Endodermal cell (in vitro differentiated cells): Measurements from ENCODE around the gene IFT57. TPM values are rescaled to one million over a fixed set of nuclear protein-coding genes. Genes with fewer than 3 reads are reported as not detected.

Source experiments
- DNase-seq: peaks from one replicate; pipeline ENCODE4 v3.0.0-alpha.2; 2017
- H3K27ac ChIP-seq: 2 replicates; pipeline ENCODE4 v1.5.1; 2013; ENCODE audit warnings: mild to moderate bottlenecking, low read depth, low read length, moderate library complexity
- H3K27me3 ChIP-seq: 2 replicates; pipeline ENCODE4 v1.6.1; 2013; ENCODE audit warnings: mild to moderate bottlenecking, low read length, moderate library complexity; ENCODE audit not compliant: insufficient read depth, control insufficient read depth, poor library complexity, severe bottlenecking
- H3K36me3 ChIP-seq: 2 replicates; pipeline ENCODE4 v1.7.0; 2013; ENCODE audit warnings: mild to moderate bottlenecking, low read length, moderate library complexity; ENCODE audit not compliant: control insufficient read depth, insufficient read depth
- H3K4me1 ChIP-seq: one replicate; pipeline ENCODE4 v1.7.0; 2013; ENCODE audit warnings: low read length; ENCODE audit not compliant: control insufficient read depth, insufficient read depth
- H3K4me3 ChIP-seq: 2 replicates; pipeline ENCODE4 v1.5.1; 2013; ENCODE audit warnings: mild to moderate bottlenecking, low read length, moderate library complexity
- H3K9ac ChIP-seq: 2 replicates; pipeline ENCODE4 v1.6.1; 2013; ENCODE audit warnings: mild to moderate bottlenecking, low read length, moderate library complexity; ENCODE audit not compliant: poor library complexity, severe bottlenecking; ENCODE audit errors: extremely low read depth
- H3K9me3 ChIP-seq: 2 replicates; pipeline ENCODE4 v1.6.1; 2013; ENCODE audit warnings: mild to moderate bottlenecking, low read length, moderate library complexity; ENCODE audit not compliant: control insufficient read depth
- H3K27ac Mint-ChIP-seq: 2 replicates; pipeline ENCODE4 v1.8.0; 2020; ENCODE audit warnings: mixed read lengths
- H3K27me3 Mint-ChIP-seq: 2 replicates; pipeline ENCODE4 v1.8.0; 2021; ENCODE audit warnings: mild to moderate bottlenecking, mixed read lengths; ENCODE audit not compliant: insufficient read depth
- H3K36me3 Mint-ChIP-seq: 2 replicates; pipeline ENCODE4 v1.8.0; 2020; ENCODE audit warnings: low read depth, mixed read lengths
- H3K4me1 Mint-ChIP-seq: 2 replicates; pipeline ENCODE4 v1.8.0; 2020; ENCODE audit warnings: mixed read lengths
- H3K4me3 Mint-ChIP-seq: 2 replicates; pipeline ENCODE4 v1.8.0; 2020; ENCODE audit warnings: mild to moderate bottlenecking, moderate library complexity, mixed read lengths
- H3K9me3 Mint-ChIP-seq: 2 replicates; pipeline ENCODE4 v1.8.0; 2020; ENCODE audit warnings: mild to moderate bottlenecking, mixed read lengths
- WGBS, 2 experiments: methylation state at CpG; one replicate each; pipeline versions ENCODE4 v1.1.5 to v1.1.7; 2013; ENCODE audit warnings: missing lambda C conversion rate in 2 of 2, mixed read lengths in 1 of 2; ENCODE audit not compliant: insufficient coverage in 1 of 2, insufficient read length in 1 of 2; 5-methylcytosine and 5-hydroxymethylcytosine counted together
- total RNA-seq, 2 donors: library from RNA; stranded (reverse); fragmentation: NEBNext Ultra II Directional in 1 of 2; extraction: Animal tissue kit (Norgen Biotek cat#: 25700) in 1 of 2; gene quantifications; 2 replicates in 1 of 2; 3 replicates in 1 of 2; pipeline ENCODE4 v1.2.1, GENCODE V29; 2021
- TF ChIP-seq, protein P1 (sequence below): fragments of 200-600 bp; sonication (generic); conservative IDR thresholded peaks from 2 replicates; pipeline ENCODE4 v1.5.0; 2021; ENCODE audit warnings: antibody characterized with exemption, mild to moderate bottlenecking

The IFT57 gene
- total RNA-seq, 2 donors from 2014 or later: 45.5 to 60.5 TPM

DNA sequence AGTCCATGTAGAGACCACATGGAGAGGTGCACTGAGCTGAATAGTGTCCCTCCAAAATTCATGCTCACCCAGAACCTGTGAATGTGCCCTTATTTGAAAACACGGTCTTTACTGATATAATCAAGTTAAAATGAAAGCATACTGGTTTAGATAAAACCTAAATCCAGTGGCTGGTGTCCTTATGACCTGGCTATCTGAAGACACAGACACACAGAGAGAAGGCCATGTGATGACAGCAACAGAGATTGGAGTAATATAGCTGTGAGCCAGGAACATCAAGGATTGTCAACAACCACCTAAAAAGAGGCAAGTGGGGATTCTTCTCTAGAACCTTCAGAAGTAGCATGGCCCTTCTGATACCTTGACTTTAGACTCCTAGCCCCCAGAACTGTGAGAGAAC, 76.6 kb downstream of the IFT57 start:
- Histone ChIP-seq H3K36me3 (no peaks in the 10 kb centered on the region), H3K9me3 (no peaks in the 10 kb centered on the region), H3K9ac (no peak overlapping the region), H3K27me3 (no peaks in the 10 kb centered on the region), H3K27ac (no peak overlapping the region), H3K4me1 (no peaks in the 10 kb centered on the region), H3K4me3 (no peak overlapping the region)
- TF ChIP-seq, protein P1, sequence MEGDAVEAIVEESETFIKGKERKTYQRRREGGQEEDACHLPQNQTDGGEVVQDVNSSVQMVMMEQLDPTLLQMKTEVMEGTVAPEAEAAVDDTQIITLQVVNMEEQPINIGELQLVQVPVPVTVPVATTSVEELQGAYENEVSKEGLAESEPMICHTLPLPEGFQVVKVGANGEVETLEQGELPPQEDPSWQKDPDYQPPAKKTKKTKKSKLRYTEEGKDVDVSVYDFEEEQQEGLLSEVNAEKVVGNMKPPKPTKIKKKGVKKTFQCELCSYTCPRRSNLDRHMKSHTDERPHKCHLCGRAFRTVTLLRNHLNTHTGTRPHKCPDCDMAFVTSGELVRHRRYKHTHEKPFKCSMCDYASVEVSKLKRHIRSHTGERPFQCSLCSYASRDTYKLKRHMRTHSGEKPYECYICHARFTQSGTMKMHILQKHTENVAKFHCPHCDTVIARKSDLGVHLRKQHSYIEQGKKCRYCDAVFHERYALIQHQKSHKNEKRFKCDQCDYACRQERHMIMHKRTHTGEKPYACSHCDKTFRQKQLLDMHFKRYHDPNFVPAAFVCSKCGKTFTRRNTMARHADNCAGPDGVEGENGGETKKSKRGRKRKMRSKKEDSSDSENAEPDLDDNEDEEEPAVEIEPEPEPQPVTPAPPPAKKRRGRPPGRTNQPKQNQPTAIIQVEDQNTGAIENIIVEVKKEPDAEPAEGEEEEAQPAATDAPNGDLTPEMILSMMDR: no peak
- H3K27me3 Mint-ChIP-seq: no peaks in the 10 kb centered on the region
- H3K27ac Mint-ChIP-seq: no peak overlapping the region
- no peaks in the 10 kb centered on the region for H3K36me3 Mint-ChIP-seq
- no peaks in the 10 kb centered on the region for H3K4me1 Mint-ChIP-seq
- whole genome bisulfite sequencing, 2 experiments: 83 to 100% methylated on average over 1 of the region's 1 CpG
- no peak overlapping the region for H3K4me3 Mint-ChIP-seq
- peaks cover 3% of the 10 kb centered on the region for H3K9me3 Mint-ChIP-seq
- DNase-seq: no peak

DNA sequence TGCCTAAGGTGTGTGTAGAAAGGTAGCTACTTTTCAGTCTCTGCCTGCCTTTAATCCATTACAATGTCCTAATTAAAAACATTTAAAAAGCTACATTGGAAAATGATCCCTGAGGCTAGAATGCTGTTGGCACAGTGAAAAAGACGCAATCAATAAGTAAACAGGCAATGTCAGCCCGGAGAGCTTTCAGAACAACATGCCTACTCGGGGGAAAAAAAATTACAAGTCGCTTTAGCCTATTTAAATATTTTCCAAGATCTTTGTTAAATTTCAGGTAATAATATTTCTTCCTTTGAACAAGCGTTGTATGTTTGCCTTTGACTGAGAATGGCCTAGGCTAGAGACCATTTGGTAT, 84.8 kb downstream of the IFT57 start:
- 90 to 96% methylated on average over 3 to 5 of the region's 5 CpGs for WGBS, 2 experiments
- Mint-ChIP-seq H3K27ac (no peak overlapping the region), H3K4me3 (no peak overlapping the region), H3K36me3 (no peaks in the 10 kb centered on the region), H3K4me1 (no peaks in the 10 kb centered on the region), H3K9me3 (no peaks in the 10 kb centered on the region), H3K27me3 (no peaks in the 10 kb centered on the region)
- Histone ChIP-seq H3K4me3 (no peak overlapping the region), H3K9ac (no peak overlapping the region), H3K36me3 (no peaks in the 10 kb centered on the region), H3K27me3 (no peaks in the 10 kb centered on the region), H3K9me3 (no peaks in the 10 kb centered on the region), H3K4me1 (no peaks in the 10 kb centered on the region), H3K27ac (no peak overlapping the region)
- TF ChIP-seq, protein P1: no peak
- DNase-seq: no peak

DNA sequence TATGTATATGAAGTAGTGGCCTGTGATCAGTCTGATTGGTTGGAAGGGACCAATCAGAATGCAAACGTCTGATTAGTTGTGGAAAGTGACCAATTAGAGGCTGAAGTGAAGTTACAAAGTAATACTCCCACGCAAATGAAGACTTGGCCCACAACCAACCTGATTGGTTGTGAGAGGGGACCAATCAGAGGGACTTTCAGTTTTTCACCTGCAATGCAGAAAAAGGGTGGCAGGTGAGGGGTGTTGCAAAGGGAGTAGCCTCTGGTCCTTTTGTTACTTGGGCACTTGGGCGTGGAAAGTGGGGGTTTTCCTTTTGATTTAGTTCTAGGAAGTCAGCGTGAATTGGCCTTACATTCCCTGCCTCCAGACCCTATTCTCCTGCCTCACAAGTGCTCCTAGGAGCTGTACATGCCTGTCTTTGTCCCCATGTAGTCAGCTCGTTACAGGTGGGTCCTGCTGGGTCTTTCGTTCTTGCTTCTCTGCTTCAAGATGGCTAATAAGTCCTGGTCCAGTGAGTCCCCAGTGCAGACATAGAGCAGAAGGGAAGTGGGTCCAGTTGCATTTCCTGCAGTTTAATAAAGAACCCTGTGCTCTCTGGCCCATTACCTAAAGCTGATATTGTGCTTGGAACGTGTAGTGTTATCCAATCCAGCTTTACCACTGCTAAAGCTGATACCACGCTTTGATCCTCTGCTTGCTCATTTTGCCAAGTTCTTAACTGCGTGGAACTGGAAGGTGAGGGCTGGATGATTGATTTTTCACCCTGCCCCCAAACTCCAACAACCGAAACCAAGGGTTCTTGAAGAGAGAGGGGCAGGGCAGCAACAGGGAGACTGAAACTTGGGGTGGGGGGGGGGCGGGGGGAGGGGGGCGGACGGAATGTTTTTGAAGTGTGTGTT, 85.4 kb downstream of the IFT57 start:
- DNase-seq: no peak
- H3K27me3 Mint-ChIP-seq: no peaks in the 10 kb centered on the region
- H3K27me3 ChIP-seq: no peaks in the 10 kb centered on the region
- WGBS, 2 experiments: 88 to 91% methylated on average over 5 to 9 of the region's 13 CpGs
- no peaks in the 10 kb centered on the region for H3K36me3 ChIP-seq
- TF ChIP-seq, protein P1: no peak
- no peaks in the 10 kb centered on the region for H3K4me1 ChIP-seq
- H3K27ac Mint-ChIP-seq: no peak overlapping the region
- H3K27ac ChIP-seq: no peak overlapping the region
- H3K4me3 Mint-ChIP-seq: no peak overlapping the region
- no peaks in the 10 kb centered on the region for H3K4me1 Mint-ChIP-seq
- no peaks in the 10 kb centered on the region for H3K9me3 ChIP-seq
- no peak overlapping the region for H3K4me3 ChIP-seq
- no peaks in the 10 kb centered on the region for H3K9me3 Mint-ChIP-seq
- H3K9ac ChIP-seq: no peak overlapping the region
- no peaks in the 10 kb centered on the region for H3K36me3 Mint-ChIP-seq
